Colonic mucosa (tissue), 4 donors: ENCODE data around the gene ANKRD52. TPM values are rescaled to one million over a fixed set of nuclear protein-coding genes. Genes with fewer than 3 reads are reported as not detected.
A peak's percentile ranks its signal among the peaks of the same experiment; 100 is the strongest.

Experiments used
- DNase-seq: peaks from one replicate; pipeline ENCODE4 v3.0.0-alpha.2; 2020
- H3K27ac ChIP-seq: fragments of 200-600 bp; one replicate; pipeline ENCODE4 v1.8.0; 2021
- H3K27me3 ChIP-seq: fragments of 200-600 bp; one replicate; pipeline ENCODE4 v1.8.0; 2021
- H3K36me3 ChIP-seq: fragments of 200-600 bp; one replicate; pipeline ENCODE4 v1.8.0; 2021
- H3K4me1 ChIP-seq: fragments of 200-600 bp; one replicate; pipeline ENCODE4 v1.8.0; 2021; ENCODE audit warnings: mild to moderate bottlenecking
- H3K4me3 ChIP-seq: fragments of 200-600 bp; one replicate; pipeline ENCODE4 v1.8.0; 2021
- H3K9ac ChIP-seq, 2 donors: one replicate each; pipeline ENCODE4 v1.7.0; 2013; ENCODE audit warnings: control low read depth in 2 of 2, low read depth in 2 of 2, low read length in 2 of 2
- H3K9me3 ChIP-seq: fragments of 200-600 bp; one replicate; pipeline ENCODE4 v1.8.0; 2021
- CTCF ChIP-seq: fragments of 200-600 bp; IDR thresholded peaks from one replicate; pipeline ENCODE4 v1.8.0; 2022; ENCODE audit warnings: antibody characterized with exemption, mild to moderate bottlenecking
- intact Hi-C: fragments of 100-400 bp; cut with DNase I; formaldehyde crosslinking; loops from one replicate; pipeline ENCODE4 v1.14.1; 2022
- total RNA-seq, 2 donors: library from RNA; stranded (reverse); fragmentation: NEBNext Ultra II Directional in 1 of 2; extraction: Animal tissue kit (Norgen Biotek cat#: 25700) in 1 of 2; gene quantifications; one replicate each; pipeline ENCODE4 v1.2.1, GENCODE V29; 2021
- donor health status: healthy.
- donor health status: DM: no; HTN: no; CAD: no.
- donor health status: DM: no; HTN: no; CAD: no.

ANKRD52 gene
- total RNA-seq, result 10 to 100 TPM; 39.3 to 57.7 TPM

GRCh38 chr12:56258068-56258819, at the start of gene ANKRD52:
TSS of gene ANKRD52 (minus strand) at chr12:56258384. CDS start at chr12:56258269, 115 bp downstream.
- intact Hi-C loops, result loop anchor here (5.0 kb wide), 1 partner anchor 36 kb away; the partner anchor contains the start of genes NABP2 and RNF41
- Histone ChIP-seq H3K9ac (peak within 1 kb of the TSS; percentile 86 to 96), H3K4me1 (peaks cover 5% of the 10 kb centered on the region), H3K27me3 (no peaks in the 10 kb centered on the region), H3K36me3 (peaks cover 1% of the 10 kb centered on the region), H3K9me3 (no peaks in the 10 kb centered on the region), H3K4me3 (peak within 1 kb of the TSS; percentile 96), H3K27ac (peak within 1 kb of the TSS; percentile 67)
- peak; percentile 64 for TF ChIP-seq CTCF
- peak; percentile 74 for DNase-seq

GRCh38 chr12:56307221-56307965, 49.2 kb upstream of the ANKRD52 start:
- no peak for TF ChIP-seq CTCF
- H3K4me1 ChIP-seq, result no peaks in the 10 kb centered on the region

GRCh38 chr12:56304872-56305590, 46.8 kb upstream of the ANKRD52 start:
- peaks cover 2% of the 10 kb centered on the region for H3K4me1 ChIP-seq
- no peak overlapping the region for H3K9ac ChIP-seq
- no peak for DNase-seq
- no peaks in the 10 kb centered on the region for H3K27me3 ChIP-seq
- H3K9me3 ChIP-seq, result no peaks in the 10 kb centered on the region
- no peak for TF ChIP-seq CTCF
- H3K27ac ChIP-seq, result no peak overlapping the region
- H3K4me3 ChIP-seq, result no peak overlapping the region
- intact Hi-C loops, result no loop called here
- H3K36me3 ChIP-seq, result no peaks in the 10 kb centered on the region

More at GRCh38 chr12:56307221-56307965, 49.2 kb upstream of the ANKRD52 start:
- DNase-seq, result no peak
- Histone ChIP-seq H3K27ac (no peak overlapping the region), H3K9me3 (no peaks in the 10 kb centered on the region), H3K4me3 (no peak overlapping the region), H3K27me3 (no peaks in the 10 kb centered on the region), H3K36me3 (peaks cover 8% of the 10 kb centered on the region), H3K9ac (no peak overlapping the region)
- intact Hi-C loops, result no loop called here

- H3K4me1 ChIP-seq, result peaks cover 2% of the 10 kb centered on the region
- intact Hi-C loops, result no loop called here
- no peak overlapping the region for H3K9ac ChIP-seq
- no peak overlapping the region for H3K27ac ChIP-seq
- H3K4me3 ChIP-seq, result no peak overlapping the region
- H3K36me3 ChIP-seq, result no peaks in the 10 kb centered on the region
- no peak for TF ChIP-seq CTCF
- no peaks in the 10 kb centered on the region for H3K27me3 ChIP-seq
- H3K9me3 ChIP-seq, result no peaks in the 10 kb centered on the region
- DNase-seq, result no peak
These were observed 46.1 kb upstream of the ANKRD52 start for GRCh38 chr12:56304276-56304675.
